ENCODE data around the gene NEMP2.

NEMP2 gene, protein sequence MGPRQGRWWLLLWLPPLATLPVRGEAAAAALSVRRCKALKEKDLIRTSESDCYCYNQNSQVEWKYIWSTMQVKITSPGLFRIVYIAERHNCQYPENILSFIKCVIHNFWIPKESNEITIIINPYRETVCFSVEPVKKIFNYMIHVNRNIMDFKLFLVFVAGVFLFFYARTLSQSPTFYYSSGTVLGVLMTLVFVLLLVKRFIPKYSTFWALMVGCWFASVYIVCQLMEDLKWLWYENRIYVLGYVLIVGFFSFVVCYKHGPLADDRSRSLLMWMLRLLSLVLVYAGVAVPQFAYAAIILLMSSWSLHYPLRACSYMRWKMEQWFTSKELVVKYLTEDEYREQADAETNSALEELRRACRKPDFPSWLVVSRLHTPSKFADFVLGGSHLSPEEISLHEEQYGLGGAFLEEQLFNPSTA
- 10.3 to 19.5 reads per million in 2 donors for total RNA-seq

DNA sequence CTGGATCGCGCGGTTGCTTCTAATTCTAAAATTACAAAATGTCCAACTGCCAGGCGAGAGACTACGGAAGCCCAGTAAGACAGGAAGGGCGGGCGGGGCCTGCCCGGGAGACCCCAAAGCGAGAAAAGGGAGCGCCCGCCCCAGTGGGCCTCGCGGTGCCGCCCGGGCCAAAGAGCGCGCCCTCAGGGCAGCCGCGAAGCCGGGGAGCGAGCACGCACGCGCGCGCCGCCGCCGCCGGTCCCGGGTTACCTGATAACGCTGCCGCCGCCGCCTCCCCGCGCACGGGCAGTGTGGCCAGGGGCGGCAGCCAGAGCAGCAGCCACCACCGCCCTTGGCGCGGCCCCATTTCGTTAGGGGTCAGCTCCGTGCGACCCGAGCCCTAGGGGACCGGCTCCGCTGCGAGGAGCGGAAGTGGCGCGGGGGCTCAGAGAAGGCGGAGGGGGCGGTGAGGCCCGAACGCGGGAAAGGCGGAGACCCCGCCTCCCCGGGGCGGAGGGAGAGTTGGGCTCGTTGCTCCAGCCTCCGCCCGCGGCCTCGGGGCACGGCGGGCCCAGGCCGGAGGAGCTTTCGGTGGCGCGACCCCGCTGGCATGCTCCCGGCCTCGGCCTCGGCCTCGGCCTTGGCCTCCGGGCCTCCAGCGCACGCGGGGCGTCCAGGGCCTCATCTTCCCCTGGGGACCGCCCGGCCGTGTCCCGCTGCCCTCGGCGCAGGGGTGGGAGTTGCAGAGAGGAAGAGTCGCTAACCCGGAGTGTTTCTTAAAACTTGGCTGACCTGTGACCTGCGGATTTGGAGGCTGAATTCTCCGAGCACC, at the start of gene NEMP2:
Gene NEMP2 (minus strand): TSS at position 413 of the 811 bp plus-strand sequence. CDS start 67 bp downstream, at position 346.
- DNase-seq: peak; percentile 60 to 90 (median 69)

DNA sequence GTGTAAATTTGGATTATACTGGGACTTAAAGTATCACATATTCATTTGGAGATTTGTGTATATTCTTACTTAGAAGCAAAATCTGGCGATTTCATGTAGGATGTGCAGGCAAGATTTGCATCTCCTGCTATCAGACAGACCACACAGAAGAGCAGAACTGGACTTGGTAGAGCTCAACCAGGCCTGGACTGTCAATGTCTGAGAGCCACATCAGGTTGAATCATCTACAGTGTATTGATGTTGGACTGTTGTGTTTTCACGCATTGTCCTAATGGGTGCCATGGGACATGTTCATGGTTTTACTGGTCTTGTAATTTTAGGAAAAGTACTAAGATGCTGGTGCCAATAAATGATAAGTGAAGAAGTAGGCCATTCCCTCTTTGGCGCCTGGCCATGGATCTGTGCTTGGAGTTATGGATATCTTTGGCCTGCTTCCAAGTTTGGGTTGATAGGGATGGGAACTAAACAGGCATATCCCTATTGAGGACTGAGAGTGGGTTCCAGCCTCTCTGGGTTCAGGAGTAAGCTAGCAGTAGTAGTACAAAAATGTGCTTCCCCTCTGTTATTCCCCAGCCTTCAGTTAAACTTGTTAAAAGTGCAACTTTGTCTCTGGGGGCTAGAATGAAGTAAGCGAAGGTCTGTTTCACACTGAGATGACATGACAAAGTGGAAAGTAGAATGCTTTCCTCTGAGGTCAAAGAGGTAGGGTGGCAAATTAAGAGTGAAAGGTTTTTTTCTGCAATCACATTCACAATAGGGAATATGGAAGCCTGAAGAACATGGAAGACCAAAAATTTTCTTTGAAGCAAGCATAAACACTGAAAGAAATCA, 49.2 kb upstream of the NEMP2 start:
- no peak for DNase-seq

- peak in 1 of 5 experiments; percentile 8 for DNase-seq
Observed at GRCh38 chr2:190582736-190583506, 48.4 kb upstream of the NEMP2 start.

DNA sequence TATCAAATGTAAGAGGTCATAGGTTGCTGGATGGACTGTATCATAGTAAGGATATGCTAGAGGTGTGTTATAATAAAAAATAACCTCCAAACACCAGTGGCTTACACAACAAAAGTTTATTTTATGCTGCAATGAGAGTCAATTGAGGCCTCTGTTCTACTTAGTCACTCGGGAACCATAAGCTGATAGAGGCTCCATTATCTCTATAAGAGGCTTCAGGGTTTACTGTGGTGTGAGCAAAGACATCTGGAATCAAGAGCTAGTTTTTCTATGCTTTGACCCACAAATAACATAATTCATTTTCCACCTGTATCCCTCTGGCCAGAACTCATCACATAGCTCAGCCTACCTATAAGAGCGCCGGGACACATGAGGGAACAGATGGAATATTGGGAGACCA, 47.5 kb upstream of the NEMP2 start:
- no peak for DNase-seq

DNA sequence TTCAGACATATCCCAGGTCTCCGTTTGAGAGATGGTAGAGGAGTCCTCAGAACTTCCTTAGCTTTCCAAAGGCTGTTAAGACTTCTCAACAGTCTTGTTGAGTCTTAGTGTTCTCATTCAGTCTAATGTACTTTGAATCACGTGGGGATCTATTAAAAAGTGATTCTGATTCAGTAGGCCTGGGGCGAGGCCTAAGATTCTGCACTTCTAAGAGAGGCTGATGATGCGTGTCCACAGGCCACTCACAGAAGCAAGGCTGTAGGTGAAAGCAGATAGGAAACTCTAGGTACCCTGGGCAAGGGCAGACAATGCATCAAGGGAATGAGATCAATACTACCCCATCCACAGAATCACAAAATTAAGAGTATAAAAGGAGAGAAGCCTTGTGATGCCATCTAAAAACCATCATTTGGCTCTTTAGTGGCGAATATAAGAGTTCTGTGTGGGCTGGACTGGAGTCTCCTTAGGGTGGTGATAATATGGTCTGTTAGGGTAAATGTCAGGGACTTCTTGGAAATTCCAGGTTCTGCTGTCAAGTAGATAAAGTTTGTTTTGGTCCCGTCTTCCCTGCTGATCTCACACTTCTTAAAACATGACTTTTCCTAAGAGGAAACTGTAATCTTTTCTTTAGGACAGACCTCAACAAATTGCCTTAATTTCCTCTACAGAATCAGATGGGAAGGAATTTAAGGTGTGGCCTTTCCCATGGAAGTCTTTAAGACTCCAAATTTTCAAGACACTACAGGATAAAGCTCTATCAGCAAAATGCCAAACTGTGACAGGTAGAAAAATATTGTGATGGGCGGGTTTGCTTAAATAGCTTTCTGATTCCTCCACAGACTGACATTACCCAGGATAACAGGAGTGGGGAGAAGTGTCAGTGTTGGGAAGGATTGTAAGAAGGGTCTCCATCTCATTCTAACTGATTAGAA, 45.7 kb upstream of the NEMP2 start:
- no peak for DNase-seq

DNA sequence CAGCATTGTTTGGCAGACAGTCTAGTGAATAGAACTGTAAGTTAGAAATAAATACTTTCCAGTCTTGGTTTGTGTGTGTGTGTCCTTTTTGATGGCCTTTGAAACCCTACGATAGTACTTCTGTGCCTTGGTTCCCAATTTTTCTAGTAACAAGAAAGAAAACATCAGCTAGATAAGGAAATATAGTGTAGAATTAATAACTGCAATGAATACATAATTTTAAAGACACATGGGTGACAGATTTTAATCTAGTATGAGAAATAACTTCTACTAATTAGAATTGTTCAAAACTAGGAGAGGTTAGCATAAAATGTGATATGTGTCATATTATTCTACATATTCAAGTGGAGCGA, 44.5 kb upstream of the NEMP2 start:
- DNase-seq: no peak

DNA sequence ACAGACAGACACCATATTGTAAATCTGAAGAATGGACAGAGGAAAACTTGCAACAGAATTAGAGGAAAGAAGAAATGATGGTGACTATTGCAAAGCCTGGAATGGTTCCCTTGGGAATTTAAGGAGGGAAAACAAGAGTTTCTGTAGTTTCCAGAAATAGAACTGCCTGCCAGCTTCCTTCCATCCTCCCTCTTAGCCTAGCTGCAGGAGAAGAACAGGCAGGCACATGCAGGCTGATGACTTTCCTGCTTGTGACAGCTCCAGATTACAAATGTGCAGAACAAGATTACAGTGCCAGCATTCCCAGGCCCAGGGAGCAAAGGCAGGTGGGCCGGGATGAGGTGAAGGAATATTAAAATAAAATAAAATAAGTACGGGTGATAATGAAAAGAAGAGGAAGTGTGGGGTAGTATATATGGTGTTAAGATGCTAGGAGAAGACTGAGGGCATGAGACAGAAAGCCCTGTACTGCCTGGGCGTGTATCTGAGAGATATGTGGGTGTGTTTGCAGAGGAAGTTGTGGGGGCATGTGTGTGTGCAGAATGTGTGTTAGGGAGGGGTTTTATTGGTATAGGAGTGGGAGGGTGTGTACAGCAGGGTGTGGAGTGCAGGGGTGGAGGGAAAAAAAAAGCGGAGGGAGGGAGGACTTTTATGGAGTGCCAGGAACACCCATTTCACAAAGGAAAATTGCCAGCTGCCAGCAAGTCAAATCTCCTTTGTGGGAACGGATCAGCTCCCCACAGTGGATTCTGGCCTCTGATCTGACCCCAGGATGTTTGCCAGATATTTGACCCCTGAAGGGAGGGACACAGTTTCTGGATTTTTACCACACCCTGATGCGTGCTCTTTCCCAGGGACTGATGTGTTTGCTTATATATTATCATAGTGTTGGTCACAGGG, 43.9 kb upstream of the NEMP2 start:
- DNase-seq: peak in 1 of 5 experiments; percentile 57

DNA sequence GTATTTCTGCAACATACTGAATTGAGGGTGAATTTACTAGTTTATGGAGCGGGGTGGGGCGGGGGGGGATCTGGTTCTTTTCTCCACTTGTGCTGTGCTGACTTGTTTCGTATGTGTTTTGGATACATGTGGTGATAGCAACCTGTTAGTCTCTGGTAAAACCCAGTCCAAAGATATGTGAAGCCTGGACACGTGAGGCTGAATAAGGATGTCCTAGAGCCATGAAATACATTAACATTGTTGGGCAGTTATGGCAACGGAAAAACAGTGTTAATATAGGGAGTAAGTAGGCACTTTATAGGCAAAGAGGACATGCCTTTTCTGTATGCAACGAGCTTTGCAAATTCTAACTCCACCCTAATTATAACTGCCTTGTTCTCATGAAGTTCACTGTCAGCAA, 42.1 kb upstream of the NEMP2 start:
- no peak for DNase-seq

- DNase-seq: peak in 1 of 5 experiments; percentile 47
Observed at GRCh38 chr2:190575263-190575662, 40.7 kb upstream of the NEMP2 start.

DNA sequence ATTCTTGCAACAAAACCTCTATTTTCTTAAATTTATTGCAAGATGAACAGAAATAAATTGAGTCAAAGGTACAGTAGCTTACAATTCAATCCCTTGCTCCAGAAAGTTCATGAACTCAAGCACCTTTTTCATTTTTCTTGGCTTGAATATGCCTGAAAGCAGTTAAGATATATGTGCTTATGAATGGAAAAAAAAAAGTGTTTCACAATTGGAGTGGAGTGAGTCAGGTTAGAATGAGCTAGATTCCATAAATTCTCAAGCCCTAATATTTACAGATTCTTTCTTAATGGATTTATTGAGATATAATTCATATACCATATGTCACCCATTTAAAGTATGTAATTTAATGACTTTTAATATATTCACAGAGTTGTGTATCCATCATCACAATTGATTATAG, 39.6 kb upstream of the NEMP2 start:
- no peak for DNase-seq

- no peak for DNase-seq
Observed at GRCh38 chr2:190572246-190572645, 37.7 kb upstream of the NEMP2 start.

DNA sequence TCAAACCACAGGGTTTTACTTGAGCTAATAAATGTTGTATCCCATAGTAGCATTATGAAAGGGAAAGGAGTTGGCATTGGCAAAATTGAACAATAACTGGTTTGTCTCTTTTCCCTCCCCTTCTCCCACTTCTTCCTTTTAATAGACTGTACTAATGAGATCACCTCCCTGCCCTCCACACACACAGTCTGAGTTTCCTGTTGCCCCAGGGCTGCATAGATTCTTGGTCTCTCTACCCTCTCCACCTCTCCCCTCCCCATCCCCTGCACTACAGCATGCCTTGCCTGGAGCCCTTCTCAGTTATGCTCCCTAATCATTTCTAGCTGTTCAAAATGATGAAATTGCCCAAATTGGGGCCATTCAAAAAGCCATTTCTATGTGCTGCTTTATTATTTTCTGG, 37.2 kb upstream of the NEMP2 start:
- no peak for DNase-seq

DNA sequence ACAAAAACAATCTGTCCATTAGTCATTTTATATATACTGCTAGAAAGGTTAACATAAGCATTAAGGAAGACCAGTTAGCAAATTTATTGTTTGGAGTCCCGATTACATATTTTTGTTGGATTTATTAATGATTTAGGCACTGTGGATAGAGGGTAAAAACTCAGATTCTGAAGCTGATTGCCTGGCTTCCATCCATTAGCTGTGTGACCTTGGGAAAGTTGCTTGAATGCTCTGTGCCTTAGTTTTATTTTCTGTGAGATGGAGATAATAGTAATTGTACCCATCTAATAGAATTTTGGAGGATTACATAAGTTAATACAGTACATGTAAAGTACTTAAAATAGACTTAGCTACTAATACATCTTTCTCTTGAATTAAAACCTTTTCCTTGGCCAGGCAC, 36.3 kb upstream of the NEMP2 start:
- no peak for DNase-seq

GRCh38 chr2:190569994-190570755, 35.7 kb upstream of the NEMP2 start:
- no peak for DNase-seq

DNA sequence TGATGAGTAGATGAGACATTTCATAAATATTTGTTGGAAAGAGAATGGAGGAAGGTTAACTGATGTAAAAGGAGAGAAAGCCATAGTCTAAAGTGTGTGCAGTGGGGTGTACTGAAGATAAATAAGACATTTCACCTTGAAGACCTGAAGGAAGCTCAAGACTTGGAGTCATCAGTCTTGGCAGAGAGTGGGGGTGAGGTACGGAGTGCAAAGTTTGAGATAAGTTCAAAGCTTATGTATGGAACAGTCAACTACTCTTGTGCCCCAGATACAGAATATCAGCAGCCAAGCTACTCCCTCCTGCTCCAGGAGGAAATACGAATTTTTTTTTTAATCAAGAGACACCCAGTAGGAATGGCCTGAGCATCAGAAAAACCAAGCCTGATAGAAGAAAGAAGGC, 30.3 kb upstream of the NEMP2 start:
- no peak for DNase-seq

DNA sequence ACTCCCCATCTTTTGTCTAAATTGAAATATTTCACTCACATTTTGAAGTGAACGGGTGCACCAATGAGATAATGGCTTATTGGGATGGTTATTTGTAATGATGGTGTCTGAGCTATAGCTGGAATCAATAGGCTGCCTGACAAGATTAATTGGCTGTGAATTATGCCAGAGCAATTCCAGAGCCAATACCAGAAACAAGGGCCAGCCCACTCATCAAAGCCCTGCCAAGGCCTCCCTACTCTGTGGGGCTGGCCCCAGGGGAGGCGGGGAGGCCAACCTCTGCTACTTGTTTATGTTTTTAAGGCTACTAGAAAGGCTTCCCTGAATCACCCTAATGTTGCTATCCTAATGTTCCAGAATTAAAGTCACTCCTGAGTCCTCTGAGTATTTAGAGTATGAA, 29.1 kb upstream of the NEMP2 start:
- DNase-seq: no peak

- DNase-seq: peak in 2 of 5 experiments; percentile 8 to 19
Observed at GRCh38 chr2:190563109-190563508, 28.6 kb upstream of the NEMP2 start.

DNA sequence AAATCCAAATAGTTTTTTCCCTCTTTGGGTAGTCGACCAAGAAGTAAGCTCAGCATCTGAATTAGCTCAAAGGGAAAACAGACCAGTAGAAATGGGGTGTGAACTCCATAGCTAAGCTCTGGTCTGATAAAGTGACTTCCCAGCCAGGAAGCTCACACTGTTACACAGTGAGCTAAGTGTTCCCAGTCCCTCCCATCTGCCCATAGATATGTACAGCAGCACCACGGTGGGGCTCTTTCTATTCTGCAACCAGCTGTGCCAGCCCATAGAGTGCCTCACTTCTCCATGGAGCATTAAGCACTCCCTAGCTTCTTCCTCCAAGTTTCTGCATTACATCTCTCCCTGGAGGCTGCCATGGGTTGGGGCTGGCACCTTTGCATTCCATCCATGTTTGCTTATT, 27.6 kb upstream of the NEMP2 start:
- no peak for DNase-seq

- DNase-seq: no peak
Observed at GRCh38 chr2:190561094-190561493, 26.6 kb upstream of the NEMP2 start.

Measured in T-helper 2 cell (primary cell).